CD14-positive monocyte (primary cell): ENCODE results near the gene ZDHHC14. TPM values are rescaled to one million over a fixed set of nuclear protein-coding genes. Genes with fewer than 3 reads are reported as not detected.

Source experiments
- DNase-seq, 3 donors: peaks; one replicate each; pipeline ENCODE4 v3.0.0-alpha.2; 2011 to 2022
- H2AFZ ChIP-seq: 2 replicates; pipeline ENCODE4 v1.6.0; 2012; ENCODE audit warnings: mild to moderate bottlenecking, low read depth, low read length, inconsistent platforms; ENCODE audit not compliant: insufficient read depth, poor library complexity, severe bottlenecking
- H3K27ac ChIP-seq, 2 donors: 1 replicate in 1 of 2; 2 replicates in 1 of 2; pipeline ENCODE4 v1.5.1; 2012 to 2013; ENCODE audit warnings: low read length in 2 of 2, control low read depth in 1 of 2, inconsistent platforms in 1 of 2, low read depth in 1 of 2, mild to moderate bottlenecking in 1 of 2
- H3K27me3 ChIP-seq, 2 donors: one replicate each; pipeline versions ENCODE4 v1.6.0 to v1.6.1; 2011 to 2013; ENCODE audit warnings: low read length in 2 of 2; ENCODE audit not compliant: control insufficient read depth in 2 of 2, insufficient read depth in 2 of 2
- H3K36me3 ChIP-seq, 2 donors: replicated peaks in 1 of 2; 1 replicate in 1 of 2; 2 replicates in 1 of 2; pipeline versions ENCODE4 v1.5.1 to v1.6.1; 2012 to 2013; ENCODE audit warnings: low read length in 2 of 2, control low read depth in 1 of 2, inconsistent platforms in 1 of 2, mild to moderate bottlenecking in 1 of 2; ENCODE audit not compliant: insufficient read depth in 2 of 2, control insufficient read depth in 1 of 2
- H3K4me1 ChIP-seq, 2 donors: 1 replicate in 1 of 2; 2 replicates in 1 of 2; pipeline versions ENCODE4 v1.5.1 to v1.6.1; 2012 to 2013; ENCODE audit warnings: low read length in 2 of 2, control low read depth in 1 of 2, inconsistent platforms in 1 of 2, mild to moderate bottlenecking in 1 of 2, moderate library complexity in 1 of 2; ENCODE audit not compliant: insufficient read depth in 2 of 2, control insufficient read depth in 1 of 2
- H3K4me2 ChIP-seq: replicated peaks from 2 replicates; pipeline ENCODE3; 2012; ENCODE audit warnings: low read length, moderate library complexity, mild to moderate bottlenecking; ENCODE audit not compliant: poor library complexity, severe bottlenecking; ENCODE audit errors: extremely low read depth
- H3K4me3 ChIP-seq, 3 experiments: fragments of 200-600 bp in 1 of 3; sonication (generic) in 1 of 3; replicated peaks in 1 of 3; 1 replicate in 2 of 3; 2 replicates in 1 of 3; pipeline ENCODE4 v1.5.1; 2011 to 2013; ENCODE audit warnings: low read length in 3 of 3, mild to moderate bottlenecking in 3 of 3, control low read depth in 2 of 3, low read depth in 2 of 3, inconsistent platforms in 1 of 3, moderate library complexity in 1 of 3
- H3K79me2 ChIP-seq: 2 replicates; pipeline ENCODE4 v1.6.0; 2012; ENCODE audit warnings: mild to moderate bottlenecking, control low read depth, inconsistent platforms, low read length, moderate library complexity; ENCODE audit not compliant: insufficient read depth
- H3K9ac ChIP-seq: 2 replicates; pipeline ENCODE4 v1.6.0; 2017; ENCODE audit warnings: low read length, mild to moderate bottlenecking; ENCODE audit not compliant: insufficient read depth, poor library complexity, severe bottlenecking
- H3K9me3 ChIP-seq, 2 donors: replicated peaks in 1 of 2; 1 replicate in 1 of 2; 2 replicates in 1 of 2; pipeline versions ENCODE4 v1.5.1 to v1.6.1; 2012 to 2013; ENCODE audit warnings: low read length in 2 of 2, control low read depth in 1 of 2; ENCODE audit not compliant: control insufficient read depth in 1 of 2, insufficient read depth in 1 of 2
- H4K20me1 ChIP-seq: 2 replicates; pipeline ENCODE4 v1.6.0; 2012; ENCODE audit warnings: mild to moderate bottlenecking, low read length, control low read depth, moderate library complexity; ENCODE audit not compliant: insufficient read depth
- H3K27ac Mint-ChIP-seq, 7 donors: one replicate each; pipeline ENCODE4 v1.8.0; 2020; ENCODE audit warnings: mild to moderate bottlenecking in 7 of 7, mixed read lengths in 7 of 7, moderate library complexity in 6 of 7, inconsistent platforms in 2 of 7
- H3K27me3 Mint-ChIP-seq, 3 donors: one replicate each; pipeline ENCODE4 v1.8.0; 2021 to 2022; ENCODE audit warnings: low read depth in 3 of 3, mild to moderate bottlenecking in 3 of 3, mixed read lengths in 3 of 3, moderate library complexity in 3 of 3, inconsistent platforms in 1 of 3
- H3K36me3 Mint-ChIP-seq, 2 donors: one replicate each; pipeline ENCODE4 v1.8.0; 2020; ENCODE audit warnings: mixed read lengths in 2 of 2, inconsistent platforms in 1 of 2, mild to moderate bottlenecking in 1 of 2
- H3K4me1 Mint-ChIP-seq: one replicate; pipeline ENCODE4 v1.8.0; 2020; ENCODE audit warnings: mild to moderate bottlenecking, mixed read lengths
- H3K4me3 Mint-ChIP-seq, 2 donors: one replicate each; pipeline ENCODE4 v1.8.0; 2020; ENCODE audit warnings: mild to moderate bottlenecking in 2 of 2, mixed read lengths in 2 of 2, moderate library complexity in 1 of 2
- H3K9me3 Mint-ChIP-seq, 7 donors: one replicate each; pipeline ENCODE4 v1.8.0; 2020 to 2022; ENCODE audit warnings: mixed read lengths in 7 of 7, mild to moderate bottlenecking in 6 of 7, moderate library complexity in 6 of 7, inconsistent platforms in 2 of 7
- WGBS: methylation state at CpG from one replicate; pipeline ENCODE4 v1.1.5; 2013; ENCODE audit warnings: missing lambda C conversion rate; ENCODE audit not compliant: insufficient coverage; 5-methylcytosine and 5-hydroxymethylcytosine counted together
- intact Hi-C, 2 donors: fragments of 100-400 bp; cut with micrococcal nuclease; formaldehyde crosslinking; loops; one replicate each; pipeline versions ENCODE4 v1.15.0 to v1.15.1; 2023
- polyA plus RNA-seq, 3 donors: library from polyadenylated mRNA; depleted of rRNA in 1 of 3; unstranded in 2 of 3; stranded (reverse) in 1 of 3; fragments of 300-500 nt in 2 of 3; fragments of >200 nt in 1 of 3; fragmentation: Illumina TruSeq in 2 of 3; gene quantifications; 1 replicate in 2 of 3; 2 replicates in 1 of 3; pipeline ENCODE4 v1.2.3, GENCODE V29; 2012 to 2021
- TF ChIP-seq, protein P1 (sequence below): fragments of 200-600 bp; IDR thresholded peaks from one replicate; pipeline ENCODE4 v1.8.0; 2022; ENCODE audit warnings: antibody characterized with exemption, mild to moderate bottlenecking

Gene ZDHHC14
- polyA plus RNA-seq, 3 donors, result 0.30 to 1.7 (median 0.93) TPM

- TF ChIP-seq, protein P1, sequence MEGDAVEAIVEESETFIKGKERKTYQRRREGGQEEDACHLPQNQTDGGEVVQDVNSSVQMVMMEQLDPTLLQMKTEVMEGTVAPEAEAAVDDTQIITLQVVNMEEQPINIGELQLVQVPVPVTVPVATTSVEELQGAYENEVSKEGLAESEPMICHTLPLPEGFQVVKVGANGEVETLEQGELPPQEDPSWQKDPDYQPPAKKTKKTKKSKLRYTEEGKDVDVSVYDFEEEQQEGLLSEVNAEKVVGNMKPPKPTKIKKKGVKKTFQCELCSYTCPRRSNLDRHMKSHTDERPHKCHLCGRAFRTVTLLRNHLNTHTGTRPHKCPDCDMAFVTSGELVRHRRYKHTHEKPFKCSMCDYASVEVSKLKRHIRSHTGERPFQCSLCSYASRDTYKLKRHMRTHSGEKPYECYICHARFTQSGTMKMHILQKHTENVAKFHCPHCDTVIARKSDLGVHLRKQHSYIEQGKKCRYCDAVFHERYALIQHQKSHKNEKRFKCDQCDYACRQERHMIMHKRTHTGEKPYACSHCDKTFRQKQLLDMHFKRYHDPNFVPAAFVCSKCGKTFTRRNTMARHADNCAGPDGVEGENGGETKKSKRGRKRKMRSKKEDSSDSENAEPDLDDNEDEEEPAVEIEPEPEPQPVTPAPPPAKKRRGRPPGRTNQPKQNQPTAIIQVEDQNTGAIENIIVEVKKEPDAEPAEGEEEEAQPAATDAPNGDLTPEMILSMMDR, result no peak
- peak overlapping the region; percentile 56 for H2AFZ ChIP-seq
- H3K27me3 ChIP-seq, result no peaks in the 10 kb centered on the region
- no peaks in the 10 kb centered on the region for H3K36me3 ChIP-seq
- peak overlapping the region; percentile 33 for H3K4me2 ChIP-seq
- H3K4me3 ChIP-seq, result peak overlapping the region in 1 of 3 experiments; percentile 27
- H3K27ac ChIP-seq, result no peak overlapping the region
- H4K20me1 ChIP-seq, result no peaks in the 10 kb centered on the region
- Mint-ChIP-seq H3K4me3 (peak overlapping the region in 1 of 2 donors; percentile 83), H3K36me3 (peaks cover 0 to 3% of the 10 kb centered on the region in 2 donors), H3K27me3 (peaks cover 0 to 3% (median 0%) of the 10 kb centered on the region in 3 donors), H3K27ac (peak overlapping the region in 1 of 7 donors; percentile 60), H3K9me3 (no peaks in the 10 kb centered on the region), H3K4me1 (peaks cover 3% of the 10 kb centered on the region)
- DNase-seq, result peak in 1 of 3 donors; percentile 23
- H3K9ac ChIP-seq, result no peak overlapping the region
- intact Hi-C loops, result no loop called here
- H3K4me1 ChIP-seq, result peaks cover 0 to 10% of the 10 kb centered on the region in 2 donors
- no peaks in the 10 kb centered on the region for H3K9me3 ChIP-seq
- WGBS, result 87% methylated on average over 4 of the region's 12 CpGs
- no peaks in the 10 kb centered on the region for H3K79me2 ChIP-seq
Observed at GRCh38 chr6:157607317-157608109, 226.5 kb downstream of the ZDHHC14 start.

DNA sequence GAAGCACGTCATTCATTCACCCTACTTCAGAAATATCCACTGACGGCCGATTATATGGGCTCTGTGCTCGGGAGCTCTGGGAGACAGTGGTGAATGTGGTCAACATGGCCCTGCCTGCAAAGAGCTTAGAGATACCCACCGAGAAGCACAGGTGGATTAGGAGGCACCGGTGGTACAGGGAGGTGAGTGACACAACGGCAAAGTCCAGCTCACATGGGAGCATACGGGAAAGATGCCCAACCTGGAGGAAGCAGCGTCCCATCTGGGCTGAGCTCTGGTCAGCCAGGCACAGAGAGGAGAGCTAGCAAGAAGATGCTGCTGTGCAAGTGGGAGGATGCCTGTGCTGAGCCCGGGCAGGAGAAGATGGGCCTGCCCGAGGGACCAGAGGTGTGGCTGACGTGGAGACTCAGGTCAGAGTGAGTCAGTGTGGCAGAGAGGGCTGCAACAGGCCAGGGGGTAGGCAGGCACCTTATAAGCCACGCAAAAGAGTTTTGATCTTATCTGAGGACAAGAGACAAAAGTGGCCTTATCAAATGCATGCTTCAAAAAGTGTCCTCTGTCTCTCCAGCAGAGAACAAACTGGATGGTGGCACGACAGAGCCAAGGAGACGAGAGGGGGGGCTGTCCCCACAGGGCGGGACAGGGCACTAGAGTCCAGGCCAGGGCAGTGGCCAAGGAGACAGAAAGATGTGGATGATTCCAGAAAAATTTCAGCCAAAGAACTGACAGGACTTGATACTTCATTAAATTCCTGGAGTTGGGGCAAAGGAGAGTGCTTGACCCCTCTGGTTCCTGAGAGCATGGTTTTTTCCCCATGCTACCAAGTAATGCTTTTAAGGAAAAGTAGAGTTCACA is 227.5 kb downstream of the ZDHHC14 start:
- no peaks in the 10 kb centered on the region for H3K79me2 ChIP-seq
- H3K4me1 ChIP-seq, result peaks cover 0 to 10% of the 10 kb centered on the region in 2 donors
- H2AFZ ChIP-seq, result no peak overlapping the region
- H3K27me3 ChIP-seq, result no peaks in the 10 kb centered on the region
- H3K4me1 Mint-ChIP-seq, result peaks cover 3% of the 10 kb centered on the region
- peak overlapping the region in 1 of 7 donors; percentile 66 for H3K27ac Mint-ChIP-seq
- no peak overlapping the region for H3K4me2 ChIP-seq
- no peak overlapping the region for H3K27ac ChIP-seq
- H4K20me1 ChIP-seq, result no peaks in the 10 kb centered on the region
- no peaks in the 10 kb centered on the region for H3K27me3 Mint-ChIP-seq
- no peak overlapping the region for H3K9ac ChIP-seq
- H3K36me3 ChIP-seq, result no peaks in the 10 kb centered on the region
- intact Hi-C loops, result no loop called here
- 97% methylated on average over 13 of the region's 16 CpGs for whole genome bisulfite sequencing
- TF ChIP-seq, protein P1, result no peak
- no peak for DNase-seq
- H3K36me3 Mint-ChIP-seq, result peaks cover 0 to 3% of the 10 kb centered on the region in 2 donors
- no peak overlapping the region for H3K4me3 Mint-ChIP-seq
- H3K9me3 ChIP-seq, result no peaks in the 10 kb centered on the region
- H3K9me3 Mint-ChIP-seq, result no peaks in the 10 kb centered on the region
- no peak overlapping the region for H3K4me3 ChIP-seq
